ENCODE data around the gene NOL6. TPM values are rescaled to one million over a fixed set of nuclear protein-coding genes. Genes with fewer than 3 reads are reported as not detected.
"Not testable (repeated sequence)": the region's sequence is repeated elsewhere in the genome, so short reads cannot be mapped to it uniquely, and the experiment has no call there.

NOL6 gene
- total and polyA plus RNA-seq, 9 of the 15 experiments (the other 6 are each of a cell fraction or from before 2014, with no cell fraction given), result 7.7 to 58.9 (median 27.0) TPM

GRCh38 chr9:33455945-33456344 lies 17.8 kb downstream of the NOL6 start:
- no peak for FAIRE-seq
- Histone ChIP-seq H3K27me3 (ENCODE audit: control insufficient read depth in 2 of 2, insufficient read depth in 2 of 2, low read length in 2 of 2) (no peaks in the 10 kb centered on the region), H3K9me1 (ENCODE audit: control insufficient read depth, insufficient read depth, low read length) (no peaks in the 10 kb centered on the region), H3K9me3 (replicated peaks; ENCODE audit: control insufficient read depth, insufficient read depth, low read depth, low read length) (no peaks in the 10 kb centered on the region), H3K4me1 (replicated peaks in 1 of 2; ENCODE audit: control insufficient read depth in 2 of 2, insufficient read depth in 2 of 2, low read length in 2 of 2) (peaks cover 10 to 13% of the 10 kb centered on the region in 2 experiments), H3K79me2 (ENCODE audit: control insufficient read depth, insufficient read depth, low read length) (no peaks in the 10 kb centered on the region), H3K4me2 (ENCODE audit: insufficient read depth, low read length) (no peak overlapping the region), H2AFZ (ENCODE audit: low read depth, low read length) (no peak overlapping the region), H3K9ac (ENCODE audit: insufficient read depth in 1 of 2, low read depth in 2 of 2, low read length in 2 of 2) (no peak overlapping the region), H3K36me3 (ENCODE audit: control insufficient read depth, insufficient read depth, low read length) (peaks cover 8% of the 10 kb centered on the region; the same call in 1 of the 3 replicates), H3K4me3 (no peak overlapping the region), H3K27ac (ENCODE audit: extremely low read depth, low read depth, low read length) (no peak overlapping the region), H4K20me1 (replicated peaks; ENCODE audit: control insufficient read depth, insufficient read depth, low read length) (no peaks in the 10 kb centered on the region)
- WGBS (ENCODE audit: insufficient coverage, low coverage, missing lambda C conversion rate), result 60% methylated on average over 1 of the region's 7 CpGs
- TF ChIP-seq KAT7 (CRISPR knock-in tag; IDR thresholded peaks at IDR 0.05; ENCODE audit: borderline replicate concordance), result no peak
- BruUV-seq (replicated peaks), result no TSS peak
- ChIA-PET CTCF (ENCODE audit: low intra/inter-chr PET ratio) (no interaction called here), POLR2A (no interaction called here)
- intact Hi-C loops (cut with micrococcal nuclease) (loop anchor here (10.0 kb wide), 1 partner anchor 171 kb away; no protein-coding TSS in a partner anchor), in situ Hi-C loops (cut with MboI) (no loop called here)
- no peak for ATAC-seq
- DNase-seq (ENCODE audit: extremely low read depth in 1 of 4, low spot score in 3 of 4), result no peak

- H3K9me3 ChIP-seq (replicated peaks; ENCODE audit: control insufficient read depth, insufficient read depth, low read depth, low read length); DNase-seq (ENCODE audit: extremely low read depth in 1 of 4, low spot score in 3 of 4); H3K4me3 ChIP-seq; CTCF ChIA-PET (ENCODE audit: low intra/inter-chr PET ratio); H3K27ac ChIP-seq (ENCODE audit: extremely low read depth, low read depth, low read length); H3K36me3 ChIP-seq (ENCODE audit: control insufficient read depth, insufficient read depth, low read length); H3K9me1 ChIP-seq (ENCODE audit: control insufficient read depth, insufficient read depth, low read length); ATAC-seq; H3K79me2 ChIP-seq (ENCODE audit: control insufficient read depth, insufficient read depth, low read length); BruUV-seq (replicated peaks); H3K4me2 ChIP-seq (ENCODE audit: insufficient read depth, low read length); H2AFZ ChIP-seq (ENCODE audit: low read depth, low read length); in situ Hi-C loops (cut with MboI); H3K27me3 ChIP-seq (ENCODE audit: control insufficient read depth in 2 of 2, insufficient read depth in 2 of 2, low read length in 2 of 2); FAIRE-seq; H3K9ac ChIP-seq (ENCODE audit: insufficient read depth in 1 of 2, low read depth in 2 of 2, low read length in 2 of 2); H4K20me1 ChIP-seq (replicated peaks; ENCODE audit: control insufficient read depth, insufficient read depth, low read length): not testable (repeated sequence)
- WGBS (ENCODE audit: insufficient coverage, low coverage, missing lambda C conversion rate), result 81% methylated on average over 8 of the region's 8 CpGs
- intact Hi-C loops (cut with micrococcal nuclease), result loop anchor here (10.0 kb wide), 1 partner anchor 171 kb away; no protein-coding TSS in a partner anchor
- POLR2A ChIA-PET, result interaction anchor here (0.5 kb wide), 1 partner anchor 198 kb away, joined by 3 read pairs; no protein-coding TSS in a partner anchor
- peaks cover 10 to 13% of the 10 kb centered on the region in 2 experiments for H3K4me1 ChIP-seq (replicated peaks in 1 of 2; ENCODE audit: control insufficient read depth in 2 of 2, insufficient read depth in 2 of 2, low read length in 2 of 2)
Measured at GRCh38 chr9:33455456-33455855, 18.3 kb downstream of the NOL6 start.
